Endodermal cell (in vitro differentiated cells): ENCODE measurements around the gene BRSK1. TPM values are rescaled to one million over a fixed set of nuclear protein-coding genes. Genes with fewer than 3 reads are reported as not detected.

Experiments
- DNase-seq: peaks from one replicate; pipeline ENCODE4 v3.0.0-alpha.2; 2017
- H3K27ac ChIP-seq: 2 replicates; pipeline ENCODE4 v1.5.1; 2013; ENCODE audit warnings: mild to moderate bottlenecking, low read depth, low read length, moderate library complexity
- H3K27me3 ChIP-seq: 2 replicates; pipeline ENCODE4 v1.6.1; 2013; ENCODE audit warnings: mild to moderate bottlenecking, low read length, moderate library complexity; ENCODE audit not compliant: insufficient read depth, control insufficient read depth, poor library complexity, severe bottlenecking
- H3K36me3 ChIP-seq: 2 replicates; pipeline ENCODE4 v1.7.0; 2013; ENCODE audit warnings: mild to moderate bottlenecking, low read length, moderate library complexity; ENCODE audit not compliant: control insufficient read depth, insufficient read depth
- H3K4me1 ChIP-seq: one replicate; pipeline ENCODE4 v1.7.0; 2013; ENCODE audit warnings: low read length; ENCODE audit not compliant: control insufficient read depth, insufficient read depth
- H3K4me3 ChIP-seq: 2 replicates; pipeline ENCODE4 v1.5.1; 2013; ENCODE audit warnings: mild to moderate bottlenecking, low read length, moderate library complexity
- H3K9ac ChIP-seq: 2 replicates; pipeline ENCODE4 v1.6.1; 2013; ENCODE audit warnings: mild to moderate bottlenecking, low read length, moderate library complexity; ENCODE audit not compliant: poor library complexity, severe bottlenecking; ENCODE audit errors: extremely low read depth
- H3K9me3 ChIP-seq: 2 replicates; pipeline ENCODE4 v1.6.1; 2013; ENCODE audit warnings: mild to moderate bottlenecking, low read length, moderate library complexity; ENCODE audit not compliant: control insufficient read depth
- H3K27ac Mint-ChIP-seq: 2 replicates; pipeline ENCODE4 v1.8.0; 2020; ENCODE audit warnings: mixed read lengths
- H3K27me3 Mint-ChIP-seq: 2 replicates; pipeline ENCODE4 v1.8.0; 2021; ENCODE audit warnings: mild to moderate bottlenecking, mixed read lengths; ENCODE audit not compliant: insufficient read depth
- H3K36me3 Mint-ChIP-seq: 2 replicates; pipeline ENCODE4 v1.8.0; 2020; ENCODE audit warnings: low read depth, mixed read lengths
- H3K4me1 Mint-ChIP-seq: 2 replicates; pipeline ENCODE4 v1.8.0; 2020; ENCODE audit warnings: mixed read lengths
- H3K4me3 Mint-ChIP-seq: 2 replicates; pipeline ENCODE4 v1.8.0; 2020; ENCODE audit warnings: mild to moderate bottlenecking, moderate library complexity, mixed read lengths
- H3K9me3 Mint-ChIP-seq: 2 replicates; pipeline ENCODE4 v1.8.0; 2020; ENCODE audit warnings: mild to moderate bottlenecking, mixed read lengths
- CTCF ChIP-seq: fragments of 200-600 bp; sonication (generic); conservative IDR thresholded peaks from 2 replicates; pipeline ENCODE4 v1.5.0; 2021; ENCODE audit warnings: antibody characterized with exemption, mild to moderate bottlenecking
- WGBS, 2 experiments: methylation state at CpG; one replicate each; pipeline versions ENCODE4 v1.1.5 to v1.1.7; 2013; ENCODE audit warnings: missing lambda C conversion rate in 2 of 2, mixed read lengths in 1 of 2; ENCODE audit not compliant: insufficient coverage in 1 of 2, insufficient read length in 1 of 2; 5-methylcytosine and 5-hydroxymethylcytosine counted together
- total RNA-seq, 2 donors: library from RNA; stranded (reverse); fragmentation: NEBNext Ultra II Directional in 1 of 2; extraction: Animal tissue kit (Norgen Biotek cat#: 25700) in 1 of 2; gene quantifications; 2 replicates in 1 of 2; 3 replicates in 1 of 2; pipeline ENCODE4 v1.2.1, GENCODE V29; 2021

The BRSK1 gene
- total RNA-seq, 2 donors from 2014 or later: 75.9 to 91.4 TPM

- Mint-ChIP-seq H3K27ac (no peak overlapping the region), H3K4me1 (no peaks in the 10 kb centered on the region), H3K36me3 (peaks cover 48% of the 10 kb centered on the region), H3K27me3 (no peaks in the 10 kb centered on the region), H3K9me3 (no peaks in the 10 kb centered on the region), H3K4me3 (no peak overlapping the region)
- H3K27ac ChIP-seq: no peak overlapping the region
- no peak overlapping the region for H3K9ac ChIP-seq
- H3K27me3 ChIP-seq: no peaks in the 10 kb centered on the region
- DNase-seq: no peak
- TF ChIP-seq CTCF: no peak
- H3K4me1 ChIP-seq: no peaks in the 10 kb centered on the region
- no peak overlapping the region for H3K4me3 ChIP-seq
- WGBS, 2 experiments: 93 to 100% methylated on average over 5 to 7 of the region's 7 CpGs
- no peaks in the 10 kb centered on the region for H3K9me3 ChIP-seq
- peaks cover 47% of the 10 kb centered on the region for H3K36me3 ChIP-seq
These were observed 41.3 kb upstream of the BRSK1 start for GRCh38 chr19:55242517-55242916.

- H3K27ac Mint-ChIP-seq: no peak overlapping the region
- H3K9me3 ChIP-seq: no peaks in the 10 kb centered on the region
These were observed 39.7 kb upstream of the BRSK1 start for GRCh38 chr19:55244004-55244680.

GRCh38 chr19:55245236-55245904, 38.4 kb upstream of the BRSK1 start:
- H3K36me3 ChIP-seq: peaks cover 36% of the 10 kb centered on the region
- Mint-ChIP-seq H3K9me3 (no peaks in the 10 kb centered on the region), H3K27me3 (no peaks in the 10 kb centered on the region), H3K36me3 (peaks cover 32% of the 10 kb centered on the region), H3K27ac (no peak overlapping the region), H3K4me1 (no peaks in the 10 kb centered on the region), H3K4me3 (no peak overlapping the region)
- H3K4me1 ChIP-seq: no peaks in the 10 kb centered on the region
- H3K27me3 ChIP-seq: no peaks in the 10 kb centered on the region
- DNase-seq: no peak
- no peak overlapping the region for H3K27ac ChIP-seq
- H3K9ac ChIP-seq: no peak overlapping the region
- no peak overlapping the region for H3K4me3 ChIP-seq
- H3K9me3 ChIP-seq: no peaks in the 10 kb centered on the region
- WGBS, 2 experiments: 91 to 96% methylated on average over 14 to 23 of the region's 23 CpGs
- no peak for TF ChIP-seq CTCF

More at GRCh38 chr19:55244004-55244680, 39.7 kb upstream of the BRSK1 start:
- Histone ChIP-seq H3K4me1 (no peaks in the 10 kb centered on the region), H3K36me3 (peaks cover 41% of the 10 kb centered on the region), H3K27ac (no peak overlapping the region), H3K27me3 (no peaks in the 10 kb centered on the region), H3K4me3 (no peak overlapping the region), H3K9ac (no peak overlapping the region)
- H3K27me3 Mint-ChIP-seq: no peaks in the 10 kb centered on the region
- no peak overlapping the region for H3K4me3 Mint-ChIP-seq
- no peak for DNase-seq
- no peak for TF ChIP-seq CTCF
- WGBS, 2 experiments: 95 to 96% methylated on average over 10 to 12 of the region's 12 CpGs
- H3K36me3 Mint-ChIP-seq: peaks cover 33% of the 10 kb centered on the region
- no peaks in the 10 kb centered on the region for H3K4me1 Mint-ChIP-seq
- no peaks in the 10 kb centered on the region for H3K9me3 Mint-ChIP-seq
